ENCODE data around the gene TTC9B. TPM values are rescaled to one million over a fixed set of nuclear protein-coding genes. Genes with fewer than 3 reads are reported as not detected.

The TTC9B gene
- total and polyA plus RNA-seq, 2 donors: 0.13 to 0.21 TPM

GRCh38 chr19:40232949-40233810 is 15.0 kb upstream of the TTC9B start:
- peaks cover 11% of the 10 kb centered on the region for H3K36me3 ChIP-seq (ENCODE audit: insufficient read depth)
- H3K27ac ChIP-seq (ENCODE audit: low read depth): no peak overlapping the region
- no peak for DNase-seq (ENCODE audit: extremely low spot score)
- no peak overlapping the region for H3K4me3 ChIP-seq (ENCODE audit: low read depth, low read length)
- WGBS: 87% methylated on average over 25 of the region's 25 CpGs
- H3K4me1 ChIP-seq (ENCODE audit: insufficient read depth): no peaks in the 10 kb centered on the region

GRCh38 chr19:40232479-40232878 is 14.3 kb upstream of the TTC9B start:
- Histone ChIP-seq H3K4me3 (ENCODE audit: low read depth, low read length) (no peak overlapping the region), H3K4me1 (ENCODE audit: insufficient read depth) (no peaks in the 10 kb centered on the region), H3K36me3 (ENCODE audit: insufficient read depth) (peaks cover 8% of the 10 kb centered on the region), H3K27ac (ENCODE audit: low read depth) (no peak overlapping the region)
- WGBS: 67% methylated on average over 12 of the region's 12 CpGs
- DNase-seq (ENCODE audit: extremely low spot score): no peak

GRCh38 chr19:40231544-40232424 is 13.6 kb upstream of the TTC9B start:
- Histone ChIP-seq H3K4me1 (ENCODE audit: insufficient read depth) (no peaks in the 10 kb centered on the region), H3K4me3 (ENCODE audit: low read depth, low read length) (no peak overlapping the region), H3K36me3 (ENCODE audit: insufficient read depth) (peaks cover 7% of the 10 kb centered on the region), H3K27ac (ENCODE audit: low read depth) (no peak overlapping the region)
- DNase-seq (ENCODE audit: extremely low spot score): no peak
- WGBS: 44% methylated on average over 16 of the region's 16 CpGs

- Histone ChIP-seq H3K4me3 (ENCODE audit: low read depth, low read length) (no peak overlapping the region), H3K27ac (ENCODE audit: low read depth) (no peak overlapping the region), H3K4me1 (ENCODE audit: insufficient read depth) (no peaks in the 10 kb centered on the region), H3K36me3 (ENCODE audit: insufficient read depth) (peaks cover 6% of the 10 kb centered on the region)
- no peak for DNase-seq (ENCODE audit: extremely low spot score)
- WGBS: 71% methylated on average over 6 of the region's 6 CpGs
Observed at GRCh38 chr19:40231057-40231456, 12.9 kb upstream of the TTC9B start.

- no peak overlapping the region for H3K27ac ChIP-seq (ENCODE audit: low read depth)
- no peak for DNase-seq (ENCODE audit: extremely low spot score)
- peaks cover 4% of the 10 kb centered on the region for H3K36me3 ChIP-seq (ENCODE audit: insufficient read depth)
- WGBS: 66% methylated on average over 4 of the region's 4 CpGs
- no peaks in the 10 kb centered on the region for H3K4me1 ChIP-seq (ENCODE audit: insufficient read depth)
- no peak overlapping the region for H3K4me3 ChIP-seq (ENCODE audit: low read depth, low read length)
Observed at GRCh38 chr19:40229926-40230417, 11.8 kb upstream of the TTC9B start.

GRCh38 chr19:40229484-40229883 is 11.3 kb upstream of the TTC9B start:
- DNase-seq (ENCODE audit: extremely low spot score): no peak
- Histone ChIP-seq H3K27ac (ENCODE audit: low read depth) (no peak overlapping the region), H3K36me3 (ENCODE audit: insufficient read depth) (peaks cover 3% of the 10 kb centered on the region), H3K4me1 (ENCODE audit: insufficient read depth) (no peaks in the 10 kb centered on the region), H3K4me3 (ENCODE audit: low read depth, low read length) (no peak overlapping the region)
- 35% methylated on average over 3 of the region's 3 CpGs for WGBS

- Histone ChIP-seq H3K4me3 (ENCODE audit: low read depth, low read length) (no peak overlapping the region), H3K4me1 (ENCODE audit: insufficient read depth) (no peaks in the 10 kb centered on the region), H3K36me3 (ENCODE audit: insufficient read depth) (peaks cover 3% of the 10 kb centered on the region), H3K27ac (ENCODE audit: low read depth) (no peak overlapping the region)
- no peak for DNase-seq (ENCODE audit: extremely low spot score)
- 85% methylated on average over 5 of the region's 5 CpGs for WGBS
Observed at GRCh38 chr19:40228863-40229262, 10.7 kb upstream of the TTC9B start.

- H3K4me1 ChIP-seq (ENCODE audit: insufficient read depth): no peaks in the 10 kb centered on the region
- WGBS: 57% methylated on average over 10 of the region's 10 CpGs
Observed at GRCh38 chr19:40228346-40228745, 10.2 kb upstream of the TTC9B start.

GRCh38 chr19:40225440-40226305 is 7.5 kb upstream of the TTC9B start:
- WGBS: 25% methylated on average over 21 of the region's 21 CpGs
- Histone ChIP-seq H3K4me1 (ENCODE audit: insufficient read depth) (no peaks in the 10 kb centered on the region), H3K36me3 (ENCODE audit: insufficient read depth) (no peaks in the 10 kb centered on the region), H3K27ac (ENCODE audit: low read depth) (no peak overlapping the region), H3K4me3 (ENCODE audit: low read depth, low read length) (peak overlapping the region; percentile 9)
- DNase-seq (ENCODE audit: extremely low spot score): no peak

More at GRCh38 chr19:40228346-40228745, 10.2 kb upstream of the TTC9B start:
- DNase-seq (ENCODE audit: extremely low spot score): no peak
- H3K4me3 ChIP-seq (ENCODE audit: low read depth, low read length): no peak overlapping the region
- peaks cover 3% of the 10 kb centered on the region for H3K36me3 ChIP-seq (ENCODE audit: insufficient read depth)
- no peak overlapping the region for H3K27ac ChIP-seq (ENCODE audit: low read depth)

- Histone ChIP-seq H3K36me3 (ENCODE audit: insufficient read depth) (no peaks in the 10 kb centered on the region), H3K27ac (ENCODE audit: low read depth) (no peak overlapping the region), H3K4me1 (ENCODE audit: insufficient read depth) (no peaks in the 10 kb centered on the region), H3K4me3 (ENCODE audit: low read depth, low read length) (no peak overlapping the region)
- no peak for DNase-seq (ENCODE audit: extremely low spot score)
- 83% methylated on average over 32 of the region's 32 CpGs for WGBS
Observed at GRCh38 chr19:40224342-40225150, 6.4 kb upstream of the TTC9B start.

- Histone ChIP-seq H3K4me3 (ENCODE audit: low read depth, low read length) (peak overlapping the region; percentile 3), H3K36me3 (ENCODE audit: insufficient read depth) (no peaks in the 10 kb centered on the region), H3K27ac (ENCODE audit: low read depth) (no peak overlapping the region), H3K4me1 (ENCODE audit: insufficient read depth) (no peaks in the 10 kb centered on the region)
- WGBS: 25% methylated on average over 48 of the region's 48 CpGs
- no peak for DNase-seq (ENCODE audit: extremely low spot score)
Observed at GRCh38 chr19:40223135-40223822, 5.1 kb upstream of the TTC9B start.
